ENCODE results near the gene TAPT1.
"Not testable (repeated sequence)": the region's sequence is repeated elsewhere in the genome, so short reads cannot be mapped to it uniquely, and the experiment has no call there.

Gene TAPT1

GRCh38 chr4:16225863-16226815 lies at the start of gene TAPT1:
Gene TAPT1, minus strand, starts transcription at chr4:16226471. Its CDS starts 14 bp downstream, at chr4:16226457.
- DNase-seq: peak; percentile 81 to 85

DNA sequence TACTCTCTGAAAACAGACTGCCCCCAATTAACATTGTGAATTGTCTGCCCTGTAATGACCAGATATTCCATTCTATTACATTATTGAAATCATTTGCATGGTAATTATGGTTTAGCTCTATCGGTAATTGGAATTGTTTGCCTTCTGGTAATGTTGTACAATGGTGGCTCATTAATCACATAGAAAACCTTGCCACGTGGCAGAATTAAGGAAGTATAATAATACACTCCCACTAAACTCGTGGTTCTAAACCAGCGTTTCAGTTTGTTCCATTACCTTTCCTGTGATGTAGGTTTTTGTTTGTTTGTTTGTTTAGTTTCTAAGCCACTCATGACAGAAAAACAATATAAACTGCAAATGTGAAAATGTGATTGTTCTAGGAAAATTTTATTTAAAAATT lies 45.1 kb upstream of the TAPT1 start:
- no peak for DNase-seq

- DNase-seq: no peak
These were observed 44.4 kb upstream of the TAPT1 start for GRCh38 chr4:16270454-16271328.

GRCh38 chr4:16269742-16270453 lies 43.6 kb upstream of the TAPT1 start:
- DNase-seq: not testable (repeated sequence)

DNA sequence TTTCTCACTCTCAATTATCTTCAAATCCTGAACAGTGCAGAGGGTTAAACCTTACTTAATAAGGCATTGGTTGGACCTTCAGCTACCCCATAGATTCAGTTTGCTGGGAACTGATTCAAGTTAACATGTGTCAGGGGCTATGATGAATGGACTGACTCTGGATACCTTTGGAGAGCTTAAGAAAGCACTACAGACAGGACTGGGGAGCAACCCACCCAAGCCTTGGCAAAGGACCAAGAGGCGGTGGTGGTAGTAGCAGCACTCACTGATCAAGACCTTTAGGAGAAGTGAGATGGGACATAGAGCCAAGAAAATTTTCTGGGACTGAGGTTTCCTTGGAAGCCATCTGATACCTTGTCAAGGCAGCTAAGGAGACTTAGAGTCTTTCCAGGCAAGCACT lies 43.0 kb upstream of the TAPT1 start:
- no peak for DNase-seq

DNA sequence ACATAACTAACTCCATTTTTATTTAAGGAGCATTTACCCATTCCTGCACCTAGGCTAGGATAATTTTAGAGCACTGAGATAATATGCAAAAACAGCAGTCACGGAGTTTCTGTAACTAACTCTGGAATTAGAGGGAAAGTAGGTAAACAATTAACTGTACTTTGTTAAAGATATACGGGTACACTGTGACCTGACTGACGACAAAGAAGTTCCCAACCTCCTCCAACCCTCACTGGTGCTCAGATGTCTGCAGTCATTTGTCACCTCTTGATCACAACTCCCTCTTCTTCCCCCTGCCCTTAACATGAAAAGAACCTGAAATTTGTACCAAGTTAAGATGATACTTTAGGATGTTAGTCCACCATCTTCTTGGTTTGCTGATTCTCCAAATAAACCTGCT lies 42.0 kb upstream of the TAPT1 start:
- DNase-seq: no peak

DNA sequence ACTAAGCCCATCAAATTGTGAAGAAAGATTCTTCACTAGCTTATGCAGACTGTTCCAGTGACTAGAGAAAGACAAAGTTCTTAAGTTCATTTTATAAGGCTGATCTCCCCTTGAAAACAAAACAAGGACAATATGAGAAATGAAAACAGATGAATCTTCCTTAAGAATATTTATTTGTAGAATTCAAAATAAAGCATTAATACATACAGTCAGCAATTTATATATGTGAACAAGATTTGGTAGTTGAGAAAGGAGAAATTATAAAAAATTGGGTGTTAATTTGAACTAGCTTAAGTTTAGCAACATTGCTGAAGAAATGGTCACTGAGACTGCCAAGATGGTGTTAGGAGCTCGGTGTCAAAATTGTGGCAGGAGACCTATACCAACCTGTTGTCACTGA lies 41.4 kb upstream of the TAPT1 start:
- no peak for DNase-seq

GRCh38 chr4:16265820-16266219 lies 39.5 kb upstream of the TAPT1 start:
- no peak for DNase-seq

- DNase-seq: no peak
These were observed 38.5 kb upstream of the TAPT1 start for GRCh38 chr4:16264798-16265197.

GRCh38 chr4:16263056-16263455 lies 36.8 kb upstream of the TAPT1 start:
- DNase-seq: no peak

GRCh38 chr4:16262188-16262587 lies 35.9 kb upstream of the TAPT1 start:
- DNase-seq: no peak

DNA sequence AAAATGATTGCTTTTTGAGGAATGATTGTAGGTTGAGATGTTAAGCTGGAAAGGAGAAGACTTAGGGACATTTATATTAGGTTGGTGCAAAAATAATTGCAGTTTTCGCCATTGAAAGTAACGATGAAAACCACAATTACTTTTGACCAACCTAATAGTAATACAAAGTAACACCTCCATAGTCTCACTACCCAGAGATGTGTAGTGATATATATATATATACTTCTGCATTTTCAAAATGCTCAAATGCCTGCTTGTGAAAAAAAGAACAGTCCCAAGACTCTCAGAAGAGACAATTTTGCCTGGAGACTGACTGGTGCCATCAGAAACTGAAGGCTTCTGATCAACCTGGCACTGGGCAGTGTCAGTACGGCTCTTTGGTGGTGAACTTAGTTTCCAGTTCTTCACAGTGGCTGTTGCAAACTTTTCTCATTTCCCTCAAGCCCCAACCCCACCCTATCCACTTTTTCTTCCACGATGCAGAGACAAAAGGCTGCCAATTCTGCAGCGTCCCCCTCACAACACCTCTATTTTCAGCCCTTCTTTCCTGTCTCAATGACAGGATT lies 35.1 kb upstream of the TAPT1 start:
- DNase-seq: no peak

GRCh38 chr4:16259889-16260246 lies 33.6 kb upstream of the TAPT1 start:
- DNase-seq: peak; percentile 13 to 47

- DNase-seq: no peak
These were observed 33.1 kb upstream of the TAPT1 start for GRCh38 chr4:16259241-16259888.

DNA sequence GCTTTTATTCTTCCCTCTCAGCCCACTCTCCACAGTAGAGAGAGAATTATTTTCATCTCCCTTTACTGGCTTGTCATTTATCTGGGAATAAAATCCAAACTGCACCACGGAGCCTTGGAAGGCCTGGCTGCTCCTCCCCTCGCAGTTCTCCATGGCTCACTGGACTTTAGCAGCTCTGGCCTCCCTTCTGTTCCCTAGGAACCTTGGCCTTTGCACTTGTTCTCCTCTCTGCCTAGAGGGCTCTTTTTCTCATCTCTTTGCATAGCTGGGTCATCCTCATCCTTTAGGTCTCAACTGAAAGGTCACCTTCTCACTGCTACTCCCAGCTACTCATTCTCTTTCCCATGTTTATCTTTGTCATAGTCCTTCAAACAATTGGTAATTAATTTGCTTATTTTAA lies 31.3 kb upstream of the TAPT1 start:
- DNase-seq: no peak

DNA sequence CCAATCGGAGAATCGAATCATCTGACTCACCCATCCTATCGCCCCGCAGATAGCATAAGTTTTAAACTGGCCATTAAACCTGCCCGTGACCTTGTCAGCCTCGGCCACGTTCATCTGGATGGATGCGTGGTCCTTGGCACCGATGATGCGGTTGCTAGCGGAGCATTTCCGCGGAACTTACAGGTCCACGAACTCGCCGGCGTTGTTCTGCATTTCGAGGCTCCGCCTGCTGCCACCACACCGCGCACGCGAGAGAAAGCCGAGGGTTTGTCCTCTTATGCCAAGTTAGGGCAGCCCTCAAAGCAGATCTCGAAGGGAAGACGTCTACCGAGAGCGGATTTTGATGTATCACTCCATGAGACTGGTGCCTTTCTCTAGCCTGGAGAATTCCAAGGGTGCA lies 30.1 kb upstream of the TAPT1 start:
- DNase-seq: no peak

GRCh38 chr4:16255730-16256129 lies 29.5 kb upstream of the TAPT1 start:
- DNase-seq: no peak

- DNase-seq: no peak
These were observed 27.1 kb upstream of the TAPT1 start for GRCh38 chr4:16253127-16253960.

GRCh38 chr4:16250661-16251365 lies 24.5 kb upstream of the TAPT1 start:
- DNase-seq: no peak

- no peak for DNase-seq
These were observed 22.3 kb upstream of the TAPT1 start for GRCh38 chr4:16248605-16249004.

- DNase-seq: no peak
These were observed 19.0 kb upstream of the TAPT1 start for GRCh38 chr4:16245241-16245640.

Measured in stimulated activated CD4-positive, alpha-beta T cell treated with anti-CD3 and anti-CD28 coated beads, Interleukin-2, amount 100 ng/mL, for 24 hours (primary cell).